ENCODE data around the gene FRS2. TPM values are rescaled to one million over a fixed set of nuclear protein-coding genes. Genes with fewer than 3 reads are reported as not detected.

FRS2 gene
- total and polyA plus RNA-seq, 2 of the 4 experiments (the other 2 are of a cell fraction) = 12.4 to 58.3 TPM

DNA sequence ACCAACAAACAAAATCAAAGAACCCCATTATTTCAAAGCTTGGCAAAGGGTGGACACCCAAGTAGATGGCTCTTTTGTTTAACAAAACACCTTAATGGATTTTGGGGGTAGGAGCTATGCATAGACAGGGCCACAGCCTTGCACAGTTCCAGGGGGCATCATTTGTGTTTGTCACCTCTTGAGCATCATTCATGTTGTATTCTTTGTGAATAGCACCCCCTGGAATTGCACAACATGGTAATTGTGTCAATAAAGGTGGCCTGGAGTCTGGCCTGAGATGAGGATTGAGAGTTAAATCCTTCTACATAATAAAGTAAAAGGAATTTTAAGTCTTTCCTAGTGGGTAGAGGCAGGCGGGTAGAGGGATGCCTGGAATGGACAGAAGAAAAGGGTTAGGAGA lies 3.3 kb upstream of the FRS2 start:
- no TSS peak for BruUV-seq (replicated peaks)
- intact Hi-C loops (cut with micrococcal nuclease) = loop anchor here (5.0 kb wide), 1 partner anchor 40 kb away; no protein-coding TSS in a partner anchor

More for the DNA sequence above, 3.3 kb upstream of the FRS2 start:
- H3K23ac ChIP-seq (ENCODE audit: low read depth, low read length) = no peak overlapping the region
- H2AK9ac ChIP-seq (replicated peaks; ENCODE audit: low read depth, low read length, poor library complexity) = no peak overlapping the region
- H3K14ac ChIP-seq (replicated peaks; ENCODE audit: low read depth, low read length) = no peak overlapping the region
- H4K20me1 ChIP-seq (ENCODE audit: insufficient read depth, low read length) = peaks cover 9% of the 10 kb centered on the region; the same call in 1 of the 2 replicates
- WGBS, 2 experiments (ENCODE audit: extremely low coverage in 2 of 2, insufficient read length in 1 of 2) = no CpG with 5 or more reads among the region's 1 CpG
- DNase-seq = no peak
- no peak overlapping the region for H2BK120ac ChIP-seq (ENCODE audit: low read depth, low read length)
- H2AFZ ChIP-seq (replicated peaks; ENCODE audit: low read length, poor library complexity) = no peak overlapping the region
- H3K27ac ChIP-seq (ENCODE audit: insufficient read depth, low read length) = no peak overlapping the region
- POLR2A ChIA-PET (ENCODE audit: unreplicated experiment) = no interaction called here
- H2AK5ac ChIP-seq (ENCODE audit: low read depth, low read length) = no peak overlapping the region
- TF ChIP-seq CEBPB (IDR thresholded peaks at IDR 0.05; ENCODE audit: low read depth, low read length) = peak; percentile 40; the same call in 1 of the 2 replicates
- no peak for TF ChIP-seq BHLHE40 (IDR thresholded peaks at IDR 0.05; ENCODE audit: low read depth, low read length)
- TF ChIP-seq SMC3 (IDR thresholded peaks at IDR 0.05; ENCODE audit: low read depth, low read length) = no peak
- no peak for TF ChIP-seq CHD1 (IDR thresholded peaks at IDR 0.05; ENCODE audit: low read depth, low read length)
- H3K4me1 ChIP-seq (ENCODE audit: control insufficient read depth, insufficient read depth, low read length) = no peaks in the 10 kb centered on the region
- in situ Hi-C loops (cut with MboI; ENCODE audit: low sequenced_read_pairs) = no loop called here
- H3K4me3 ChIP-seq (ENCODE audit: insufficient read depth, low read depth, low read length) = no peak overlapping the region
- no peak overlapping the region for H3K56ac ChIP-seq (ENCODE audit: extremely low read depth, insufficient read depth, low read length)
- no peaks in the 10 kb centered on the region for H3K27me3 ChIP-seq (ENCODE audit: control insufficient read depth, insufficient read depth, low read length)
- no peak overlapping the region for H2BK20ac ChIP-seq (ENCODE audit: low read depth, low read length)
- H4K8ac ChIP-seq (ENCODE audit: low read depth in 2 of 2, low read length in 2 of 2) = no peak overlapping the region
- no peak overlapping the region for H2BK15ac ChIP-seq (ENCODE audit: low read depth, low read length)
- ATAC-seq (ENCODE audit: low read depth) = no peak
- no peak overlapping the region for H3K4ac ChIP-seq (ENCODE audit: low read depth, low read length)
- H4K5ac ChIP-seq (ENCODE audit: low read depth, low read length) = no peak overlapping the region
- no peaks in the 10 kb centered on the region for H3K9me3 ChIP-seq (ENCODE audit: control insufficient read depth, insufficient read depth, low read length)
- peaks cover 3 to 12% of the 10 kb centered on the region in 2 experiments; a peak in 1 of 4 replicates for H3K79me1 ChIP-seq (ENCODE audit: low read depth in 1 of 2, low read length in 2 of 2)
- H3K18ac ChIP-seq (ENCODE audit: low read depth, low read length) = no peak overlapping the region
- no peak overlapping the region for H3K9ac ChIP-seq (ENCODE audit: low read depth, low read length)
- no peaks in the 10 kb centered on the region for H3K36me3 ChIP-seq (ENCODE audit: control insufficient read depth, insufficient read depth, low read length)
- H4K91ac ChIP-seq (ENCODE audit: insufficient read depth, low read depth, low read length) = no peak overlapping the region
- no peak overlapping the region for H2BK5ac ChIP-seq (ENCODE audit: low read depth, low read length, poor library complexity, severe bottlenecking)
- CTCF ChIA-PET = no interaction called here
- no peak overlapping the region for H3K4me2 ChIP-seq (ENCODE audit: low read depth, low read length)
- H3K9me1 ChIP-seq (ENCODE audit: insufficient read depth, low read length) = no peaks in the 10 kb centered on the region
- dilution Hi-C loops (cut with HindIII; ENCODE audit: low sequenced_read_pairs, unreplicated experiment) = no loop called here
